PC-3 (cell line): ENCODE measurements around the gene IRGC. TPM values are rescaled to one million over a fixed set of nuclear protein-coding genes. Genes with fewer than 3 reads are reported as not detected.

Experiments used
- ATAC-seq: fragments of 200-7000 bp; cut with Tn5 transposase; 2 replicates; pipeline ENCODE4 v1.9.1; 2020; ENCODE audit warnings: mild to moderate bottlenecking, moderate library complexity
- BruUV-seq: library from RNA; stranded (reverse); fragments of 400-500 nt; replicated peaks from 2 replicates; lab custom pipeline; 2021; lab: Mats Ljungman, UMichigan
- CTCF ChIA-PET: fragments of 300-600 bp; sonication (Branson Sonifier 250); formaldehyde crosslinking; loops from one replicate; lab custom pipeline; 2022; ENCODE audit warnings: antibody characterized with exemption; lab: Charles Lee
- POLR2A ChIA-PET: fragments of 300-600 bp; sonication (Branson Sonifier 250); formaldehyde crosslinking; loops from one replicate; lab custom pipeline; 2022; ENCODE audit warnings: antibody characterized with exemption; ENCODE audit not compliant: unreplicated experiment; lab: Charles Lee
- DNase-seq: peaks from one replicate; pipeline ENCODE4 v3.0.0-alpha.2; 2015
- H2AFZ ChIP-seq: fragments of 300-600 bp; sonication (generic); 2 replicates; pipeline ENCODE4 v1.6.0; 2016; ENCODE audit warnings: antibody characterized with exemption, low read length
- H3F3A ChIP-seq: fragments of 300-600 bp; sonication (generic); one replicate; pipeline ENCODE4 v1.6.0; 2017; ENCODE audit warnings: antibody characterized with exemption, low read length, control low read depth, mild to moderate bottlenecking; ENCODE audit not compliant: unreplicated experiment
- H3K27ac ChIP-seq: fragments of 300-600 bp; sonication (generic); 2 replicates; pipeline ENCODE4 v1.5.1; 2016; ENCODE audit warnings: mild to moderate bottlenecking, low read length
- H3K27me3 ChIP-seq: fragments of 300-600 bp; sonication (generic); 2 replicates; pipeline ENCODE4 v1.6.1; 2016; ENCODE audit warnings: low read length, mixed read lengths
- H3K36me3 ChIP-seq: fragments of 300-600 bp; sonication (generic); 2 replicates; pipeline ENCODE4 v1.6.1; 2016; ENCODE audit warnings: low read depth, mixed run types, low read length, mixed read lengths
- H3K4me1 ChIP-seq: fragments of 300-600 bp; sonication (generic); 2 replicates; pipeline ENCODE4 v1.5.1; 2016; ENCODE audit warnings: low read length; ENCODE audit not compliant: insufficient read depth
- H3K4me2 ChIP-seq: fragments of 300-600 bp; sonication (generic); 2 replicates; pipeline ENCODE4 v1.6.0; 2016; ENCODE audit warnings: low read length
- H3K4me3 ChIP-seq: fragments of 300-600 bp; sonication (generic); 2 replicates; pipeline ENCODE4 v1.5.1; 2016; ENCODE audit warnings: mild to moderate bottlenecking, low read length, mixed read lengths
- H3K79me2 ChIP-seq: fragments of 300-600 bp; sonication (generic); 2 replicates; pipeline ENCODE4 v1.6.1; 2017; ENCODE audit warnings: low read length, mixed read lengths
- H3K9ac ChIP-seq: fragments of 300-600 bp; sonication (generic); 2 replicates; pipeline ENCODE4 v1.6.0; 2016; ENCODE audit warnings: mild to moderate bottlenecking, low read length
- H3K9me2 ChIP-seq: fragments of 300-600 bp; sonication (generic); replicated peaks from 2 replicates; pipeline ENCODE4 v1.6.1; 2016; ENCODE audit warnings: mixed run types, low read length, mixed read lengths
- H3K9me3 ChIP-seq: fragments of 300-600 bp; sonication (generic); 2 replicates; pipeline ENCODE4 v1.6.1; 2016; ENCODE audit warnings: low read length, mixed read lengths
- H4K20me1 ChIP-seq: fragments of 300-600 bp; sonication (generic); 2 replicates; pipeline ENCODE4 v1.6.1; 2016; ENCODE audit warnings: low read length, mixed read lengths
- EZH2 ChIP-seq: fragments of 300-600 bp; sonication (generic); IDR thresholded peaks from one replicate; pipeline ENCODE4 v1.6.1; 2017; ENCODE audit warnings: antibody characterized with exemption, mild to moderate bottlenecking, low read length; ENCODE audit not compliant: unreplicated experiment
- EZH2phosphoT487 ChIP-seq: fragments of 300-600 bp; sonication (generic); IDR thresholded peaks from 2 replicates; pipeline ENCODE4 v1.6.1; 2018; ENCODE audit warnings: mild to moderate bottlenecking, antibody characterized with exemption, low read length, borderline replicate concordance
- intact Hi-C: fragments of 100-400 bp; cut with micrococcal nuclease; formaldehyde crosslinking; loops from 2 replicates; pipeline ENCODE4 v1.9.0; 2023
- total RNA-seq: library from RNA; depleted of rRNA; stranded (reverse); fragments of >200 nt; gene quantifications from 2 replicates; pipeline ENCODE4 v1.2.3, GENCODE V29; 2014
- TF ChIP-seq, protein P1 (sequence below): fragments of 300-600 bp; sonication (generic); conservative IDR thresholded peaks from 2 replicates; pipeline ENCODE4 v1.5.1; 2017; ENCODE audit warnings: antibody characterized with exemption, low read depth, mild to moderate bottlenecking, low read length

IRGC gene
- total RNA-seq, 1 experiment from 2014 or later = not detected

- no peak for DNase-seq
- no TSS peak for BruUV-seq
These were observed 11.6 kb downstream of the IRGC start for GRCh38 chr19:43727593-43727853.

GRCh38 chr19:43729919-43730318 lies 14.0 kb downstream of the IRGC start:
- H3K9me3 ChIP-seq = no peaks in the 10 kb centered on the region
- H3K4me2 ChIP-seq = no peak overlapping the region
- H3K79me2 ChIP-seq = no peaks in the 10 kb centered on the region
- no TSS peak for BruUV-seq
- no peak overlapping the region for H3K9ac ChIP-seq
- H4K20me1 ChIP-seq = no peaks in the 10 kb centered on the region
- no peaks in the 10 kb centered on the region for H3K4me1 ChIP-seq
- H3K27ac ChIP-seq = no peak overlapping the region
- CTCF ChIA-PET = no interaction called here
- H3F3A ChIP-seq = no peaks in the 10 kb centered on the region
- TF ChIP-seq EZH2phosphoT487 (no peak), EZH2 (no peak)
- H2AFZ ChIP-seq = no peak overlapping the region
- intact Hi-C loops = no loop called here
- POLR2A ChIA-PET = no interaction called here
- no peak for DNase-seq
- peaks cover 13% of the 10 kb centered on the region; the same call in 1 of the 2 replicates for H3K36me3 ChIP-seq
- H3K27me3 ChIP-seq = no peaks in the 10 kb centered on the region
- no peaks in the 10 kb centered on the region for H3K9me2 ChIP-seq
- H3K4me3 ChIP-seq = no peak overlapping the region
- no peak for ATAC-seq

More at GRCh38 chr19:43727593-43727853, 11.6 kb downstream of the IRGC start:
- no peaks in the 10 kb centered on the region for H3K9me2 ChIP-seq
- ChIA-PET CTCF (no interaction called here), POLR2A (no interaction called here)
- H3K9ac ChIP-seq = no peak overlapping the region
- no peaks in the 10 kb centered on the region for H3K79me2 ChIP-seq
- H2AFZ ChIP-seq = no peak overlapping the region
- H3F3A ChIP-seq = no peaks in the 10 kb centered on the region
- H4K20me1 ChIP-seq = no peaks in the 10 kb centered on the region
- peaks cover 11% of the 10 kb centered on the region; the same call in 1 of the 2 replicates for H3K36me3 ChIP-seq
- H3K4me1 ChIP-seq = no peaks in the 10 kb centered on the region
- H3K27me3 ChIP-seq = no peaks in the 10 kb centered on the region
- intact Hi-C loops = no loop called here
- TF ChIP-seq EZH2 (no peak), EZH2phosphoT487 (no peak)
- TF ChIP-seq, protein P1, sequence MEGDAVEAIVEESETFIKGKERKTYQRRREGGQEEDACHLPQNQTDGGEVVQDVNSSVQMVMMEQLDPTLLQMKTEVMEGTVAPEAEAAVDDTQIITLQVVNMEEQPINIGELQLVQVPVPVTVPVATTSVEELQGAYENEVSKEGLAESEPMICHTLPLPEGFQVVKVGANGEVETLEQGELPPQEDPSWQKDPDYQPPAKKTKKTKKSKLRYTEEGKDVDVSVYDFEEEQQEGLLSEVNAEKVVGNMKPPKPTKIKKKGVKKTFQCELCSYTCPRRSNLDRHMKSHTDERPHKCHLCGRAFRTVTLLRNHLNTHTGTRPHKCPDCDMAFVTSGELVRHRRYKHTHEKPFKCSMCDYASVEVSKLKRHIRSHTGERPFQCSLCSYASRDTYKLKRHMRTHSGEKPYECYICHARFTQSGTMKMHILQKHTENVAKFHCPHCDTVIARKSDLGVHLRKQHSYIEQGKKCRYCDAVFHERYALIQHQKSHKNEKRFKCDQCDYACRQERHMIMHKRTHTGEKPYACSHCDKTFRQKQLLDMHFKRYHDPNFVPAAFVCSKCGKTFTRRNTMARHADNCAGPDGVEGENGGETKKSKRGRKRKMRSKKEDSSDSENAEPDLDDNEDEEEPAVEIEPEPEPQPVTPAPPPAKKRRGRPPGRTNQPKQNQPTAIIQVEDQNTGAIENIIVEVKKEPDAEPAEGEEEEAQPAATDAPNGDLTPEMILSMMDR = no peak
- H3K4me2 ChIP-seq = no peak overlapping the region
- H3K4me3 ChIP-seq = no peak overlapping the region
- no peak overlapping the region for H3K27ac ChIP-seq
- ATAC-seq = no peak
- H3K9me3 ChIP-seq = no peaks in the 10 kb centered on the region

DNA sequence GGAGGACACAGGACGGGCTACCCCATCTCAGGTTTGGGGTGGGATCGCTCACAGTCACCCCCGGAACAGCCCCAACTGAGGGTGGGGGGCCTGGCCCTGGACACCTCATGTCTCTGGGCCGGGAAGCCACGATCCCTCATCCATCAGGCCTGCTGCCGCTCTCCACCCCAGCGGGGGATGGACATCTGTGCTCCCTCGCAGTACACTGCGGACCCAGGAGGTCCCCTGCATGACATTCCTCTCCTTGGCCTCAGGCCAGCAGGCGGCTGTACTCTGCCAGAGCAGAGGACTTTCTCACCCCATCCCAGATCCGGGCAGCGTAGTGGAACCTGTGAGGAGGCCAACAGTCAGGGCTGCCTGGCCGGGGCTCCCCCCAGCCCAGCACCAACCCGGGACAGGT lies 15.5 kb downstream of the IRGC start:
- H3K27ac ChIP-seq = no peak overlapping the region
- H3K9me3 ChIP-seq = no peaks in the 10 kb centered on the region
- H3K79me2 ChIP-seq = no peaks in the 10 kb centered on the region
- no peaks in the 10 kb centered on the region for H3K27me3 ChIP-seq
- H3K4me2 ChIP-seq = no peak overlapping the region
- H3K4me1 ChIP-seq = no peaks in the 10 kb centered on the region
- H3K9ac ChIP-seq = no peak overlapping the region
- CTCF ChIA-PET = no interaction called here
- H3K9me2 ChIP-seq = no peaks in the 10 kb centered on the region
- POLR2A ChIA-PET = no interaction called here
- intact Hi-C loops = no loop called here
- no peaks in the 10 kb centered on the region for H3F3A ChIP-seq
- DNase-seq (no peak), ATAC-seq (no peak)
- peaks cover 13% of the 10 kb centered on the region; the same call in 1 of the 2 replicates for H3K36me3 ChIP-seq
- no peak overlapping the region for H2AFZ ChIP-seq
- no peaks in the 10 kb centered on the region for H4K20me1 ChIP-seq
- no peak for TF ChIP-seq EZH2
- no TSS peak for BruUV-seq
- no peak overlapping the region for H3K4me3 ChIP-seq

DNA sequence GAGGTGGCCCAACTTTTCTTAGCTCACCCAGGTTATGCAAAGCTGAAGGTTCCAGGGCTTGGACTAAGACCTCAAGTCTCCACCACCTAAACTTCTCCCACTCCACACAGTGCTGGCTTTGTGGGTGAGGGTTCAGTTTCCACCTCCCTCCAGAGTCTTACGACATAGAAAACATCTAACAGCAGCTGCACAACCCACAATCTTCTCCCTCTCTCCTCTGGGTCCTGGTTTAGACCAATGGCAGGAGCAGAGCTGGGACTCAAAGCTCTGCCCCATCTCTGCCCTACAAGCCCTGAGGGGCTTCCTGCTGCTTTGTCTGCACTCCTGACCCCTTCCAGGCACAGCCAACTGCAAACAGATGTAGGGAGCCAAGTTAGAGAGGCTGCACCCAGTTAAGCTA lies 16.0 kb downstream of the IRGC start:
- no TSS peak for BruUV-seq
- H2AFZ ChIP-seq = no peak overlapping the region
- DNase-seq = no peak
- CTCF ChIA-PET = no interaction called here
- intact Hi-C loops = no loop called here
- no peaks in the 10 kb centered on the region for H3K9me3 ChIP-seq
- H3K27me3 ChIP-seq = no peaks in the 10 kb centered on the region
- H3K9ac ChIP-seq = no peak overlapping the region
- peaks cover 18% of the 10 kb centered on the region; the same call in 1 of the 2 replicates for H3K36me3 ChIP-seq
- no peak for TF ChIP-seq EZH2phosphoT487
- no peak overlapping the region for H3K4me2 ChIP-seq
- H4K20me1 ChIP-seq = no peaks in the 10 kb centered on the region
- POLR2A ChIA-PET = no interaction called here
- no peaks in the 10 kb centered on the region for H3K4me1 ChIP-seq
- no peak for ATAC-seq
- H3K4me3 ChIP-seq = no peak overlapping the region
- no peaks in the 10 kb centered on the region for H3K79me2 ChIP-seq
- no peak overlapping the region for H3K27ac ChIP-seq
- H3K9me2 ChIP-seq = no peaks in the 10 kb centered on the region
- no peaks in the 10 kb centered on the region for H3F3A ChIP-seq
